ENCODE measurements around the gene DNM2.

- no peak for TF ChIP-seq POLR2A (IDR thresholded peaks at IDR 0.05)
- TF ChIP-seq CTCF (IDR thresholded peaks at IDR 0.05) = no peak
Observed at GRCh38 chr19:10758978-10759377, 41.1 kb downstream of the DNM2 start.
